A549 (cell line): ENCODE measurements around the gene ATP1A4. TPM values are rescaled to one million over a fixed set of nuclear protein-coding genes. Genes with fewer than 3 reads are reported as not detected.

Experiments used
- ATAC-seq, 2 experiments: fragments of 200-7000 bp in 1 of 2; fragments of >200 bp in 1 of 2; cut with Nextera tagmentation in 1 of 2; cut with Tn5 transposase in 1 of 2; 3 replicates each; pipeline versions ENCODE4 v1.8.0 to v1.9.1; 2018 to 2020; ENCODE audit warnings: mild to moderate bottlenecking in 1 of 2, moderate library complexity in 1 of 2
- CTCF ChIA-PET: fragments of 300-600 bp; sonication (Branson Sonifier 250); formaldehyde crosslinking; extraction: SDS; loops from one replicate; lab custom pipeline; 2021; ENCODE audit warnings: antibody characterized with exemption, inconsistent platforms; lab: Yijun Ruan, JAX
- POLR2A ChIA-PET: fragments of 350-600 bp; formaldehyde crosslinking; extraction: SDS; loops from one replicate; lab custom pipeline; 2021; ENCODE audit warnings: antibody characterized with exemption, inconsistent platforms; lab: Yijun Ruan, JAX
- DNase-seq, 2 experiments: peaks; one replicate each; pipeline versions ENCODE4 v3.0.0 to v3.0.0-alpha.2; 2011 to 2016; ENCODE audit warnings: low read depth in 1 of 2, low spot score in 1 of 2
- FAIRE-seq: peaks from 2 replicates; lab custom pipeline; 2011; peaks lifted over from hg19 to GRCh38; lab: Jason Lieb, UNC
- H3K27ac ChIP-seq, 2 experiments: fragments of >200 bp; sonication (Bioruptor Twin); formaldehyde crosslinking; 3 replicates each; pipeline ENCODE4 v1.5.1; 2016 to 2017
- H3K4me1 ChIP-seq: fragments of >200 bp; sonication (Bioruptor Twin); formaldehyde crosslinking; 3 replicates; pipeline ENCODE4 v1.6.1; 2016
- H3K4me2 ChIP-seq: fragments of >200 bp; sonication (Bioruptor Twin); formaldehyde crosslinking; 3 replicates; pipeline ENCODE4 v1.6.1; 2016
- H3K4me3 ChIP-seq: fragments of >200 bp; sonication (Bioruptor Twin); formaldehyde crosslinking; 3 replicates; pipeline ENCODE4 v1.5.1; 2016
- H3K9me3 ChIP-seq: fragments of >200 bp; sonication (Bioruptor Twin); formaldehyde crosslinking; 3 replicates; pipeline ENCODE4 v1.6.1; 2016
- CBX8 ChIP-seq: fragments of 200-600 bp; sonication (generic); IDR thresholded peaks from 2 replicates; pipeline ENCODE4 v1.6.1; 2016
- E2F6 ChIP-seq: IDR thresholded peaks from 2 replicates; pipeline ENCODE4 v1.6.1; 2012; ENCODE audit warnings: low read depth, borderline replicate concordance
- ELK1 ChIP-seq: fragments of 150-350 bp; IDR thresholded peaks from 2 replicates; pipeline ENCODE4 v1.6.1; 2014; ENCODE audit warnings: low read depth, mild to moderate bottlenecking, low read length
- EP300 ChIP-seq, 2 experiments: fragments of >200 bp; sonication (Bioruptor Twin); formaldehyde crosslinking; IDR thresholded peaks; 2 replicates in 1 of 2; 3 replicates in 1 of 2; pipeline ENCODE4 v1.6.1; 2016 to 2017
- FOSB ChIP-seq: fragments of 250-450 bp; sonication (Bioruptor Pico); IDR thresholded peaks from 2 replicates; pipeline ENCODE4 v1.5.0; 2020; ENCODE audit warnings: mild to moderate bottlenecking, moderate library complexity
- FOSL2 ChIP-seq, 2 experiments: fragments of 450-650 bp in 1 of 2; fragments of >200 bp in 1 of 2; sonication (Bioruptor Twin) in 1 of 2; formaldehyde crosslinking; IDR thresholded peaks; 2 replicates each; pipeline versions ENCODE4 v1.5.0 to v1.6.1; 2016 to 2020; ENCODE audit warnings: mild to moderate bottlenecking in 1 of 2, moderate library complexity in 1 of 2
- FOXS1 ChIP-seq: fragments of 250-450 bp; sonication (Bioruptor Pico); IDR thresholded peaks from 2 replicates; pipeline ENCODE4 v1.5.0; 2020; ENCODE audit warnings: mild to moderate bottlenecking, moderate library complexity
- GATA3 ChIP-seq: IDR thresholded peaks from 2 replicates; pipeline ENCODE4 v1.6.1; 2012; ENCODE audit warnings: borderline replicate concordance
- HDAC2 ChIP-seq: fragments of 200-600 bp; sonication (generic); IDR thresholded peaks from 2 replicates; pipeline ENCODE4 v1.6.1; 2016
- HOXB13 ChIP-seq: fragments of 250-450 bp; sonication (Bioruptor Pico); IDR thresholded peaks from 2 replicates; pipeline ENCODE4 v1.5.0; 2020; ENCODE audit warnings: low read depth, mild to moderate bottlenecking, moderate library complexity
- HOXB5 ChIP-seq: fragments of 250-450 bp; sonication (Bioruptor Pico); IDR thresholded peaks from 2 replicates; pipeline ENCODE4 v1.5.0; 2020; ENCODE audit warnings: mild to moderate bottlenecking, moderate library complexity
- JUNB ChIP-seq: fragments of >200 bp; sonication (Bioruptor Twin); formaldehyde crosslinking; IDR thresholded peaks from 2 replicates; pipeline ENCODE4 v1.6.1; 2016
- MAFK ChIP-seq: fragments of 450-650 bp; IDR thresholded peaks from 2 replicates; pipeline ENCODE4 v1.6.1; 2014; ENCODE audit not compliant: partially characterized antibody
- MAZ ChIP-seq: fragments of 150-350 bp; IDR thresholded peaks from 2 replicates; pipeline ENCODE4 v1.6.1; 2014; ENCODE audit warnings: antibody characterized with exemption, low read depth, low read length, borderline replicate concordance
- MYC ChIP-seq: IDR thresholded peaks from 2 replicates; pipeline ENCODE4 v1.6.1; 2012; ENCODE audit warnings: mild to moderate bottlenecking, inconsistent platforms, low read length, improper control_type of control experiment, borderline replicate concordance
- NPAS2 ChIP-seq: fragments of 250-450 bp; sonication (Bioruptor Pico); IDR thresholded peaks from 2 replicates; pipeline ENCODE4 v1.8.0; 2022; ENCODE audit warnings: mild to moderate bottlenecking, moderate library complexity, borderline replicate concordance
- PHF8 ChIP-seq: fragments of 200-600 bp; sonication (generic); IDR thresholded peaks from 2 replicates; pipeline ENCODE4 v1.6.1; 2016; ENCODE audit warnings: low read depth, mild to moderate bottlenecking, antibody characterized with exemption, moderate library complexity, borderline replicate concordance
- POLR2A ChIP-seq: IDR thresholded peaks from 2 replicates; pipeline ENCODE4 v1.6.1; 2012; ENCODE audit warnings: mild to moderate bottlenecking, low read length
- POLR2AphosphoS2 ChIP-seq: conservative IDR thresholded peaks from 2 replicates; pipeline ENCODE4 v1.6.1; 2012; ENCODE audit warnings: low read length, improper control_type of control experiment, inconsistent platforms
- RAD21 ChIP-seq, 2 experiments: fragments of >200 bp in 1 of 2; sonication (Bioruptor Twin) in 1 of 2; formaldehyde crosslinking in 1 of 2; IDR thresholded peaks in 1 of 2; conservative IDR thresholded peaks in 1 of 2; 2 replicates in 1 of 2; 3 replicates in 1 of 2; pipeline ENCODE4 v1.6.1; 2012 to 2018; ENCODE audit warnings: inconsistent platforms in 1 of 2
- RFX5 ChIP-seq: fragments of 450-650 bp; IDR thresholded peaks from 2 replicates; pipeline ENCODE4 v1.7.1; 2014; ENCODE audit warnings: antibody characterized with exemption, mild to moderate bottlenecking, moderate library complexity
- TP53 ChIP-seq: fragments of 250-450 bp; sonication (Bioruptor Pico); IDR thresholded peaks from 2 replicates; pipeline ENCODE4 v1.5.0; 2021; ENCODE audit warnings: mild to moderate bottlenecking, moderate library complexity
- ZC3H11A ChIP-seq: fragments of 450-650 bp; IDR thresholded peaks from 2 replicates; pipeline ENCODE4 v1.6.1; 2014; ENCODE audit warnings: antibody characterized with exemption, mild to moderate bottlenecking
- ZNF302 ChIP-seq: fragments of 250-450 bp; sonication (Bioruptor Pico); IDR thresholded peaks from 2 replicates; pipeline ENCODE4 v1.9.0; 2021; ENCODE audit warnings: inconsistent platforms, mild to moderate bottlenecking, moderate library complexity
- WGBS: methylation state at CpG from one replicate; pipeline ENCODE4 v1.1.6; 2017; ENCODE audit errors: missing lambda C conversion rate; 5-methylcytosine and 5-hydroxymethylcytosine counted together
- polyA plus RNA-seq, 4 experiments: library from polyadenylated mRNA; depleted of rRNA in 3 of 4; stranded (reverse); fragments of >200 nt; fragmentation: RNase III in 1 of 4; extraction: RNeasy Plus Mini Kit Qiagen cat#74134 plus additional on column Dnase treatment in 1 of 4; gene quantifications; 2 replicates in 3 of 4; 3 replicates in 1 of 4; pipeline ENCODE4 v1.2.3, GENCODE V29; 2011 to 2017

The ATP1A4 gene
- polyA plus RNA-seq, 2 of the 4 experiments (the other 2 are of a cell fraction): not detected

- FAIRE-seq (no peak), ATAC-seq (no peak), DNase-seq (no peak)
- H3K4me3 ChIP-seq: no peak overlapping the region
- TF ChIP-seq JUNB: no peak
- TF ChIP-seq RFX5: no peak
- TF ChIP-seq RAD21 (conservative IDR thresholded peaks at IDR 0.05 in 1 of 2, IDR thresholded peaks at IDR 0.05 in 1 of 2): no peak
- no peak for TF ChIP-seq ELK1
- TF ChIP-seq HDAC2: no peak
- ChIA-PET POLR2A (interaction anchor here (1.0 kb wide), 1 partner anchor 87 kb away, joined by 9 read pairs; no protein-coding TSS in a partner anchor), CTCF (interaction anchor here (1.5 to 7.6 kb wide), 9 partner anchors 9 to 123 kb away, joined by 3 to 52 read pairs (median 10); no protein-coding TSS in a partner anchor)
- H3K27ac ChIP-seq: peak overlapping the region in 1 of 2 experiments; percentile 12; a peak in 1 of 6 replicates
- no peaks in the 10 kb centered on the region for H3K9me3 ChIP-seq
- no peak overlapping the region for H3K4me2 ChIP-seq
- peaks cover 45% of the 10 kb centered on the region for H3K4me1 ChIP-seq
- 77% methylated on average over 6 of the region's 6 CpGs for WGBS
These were observed 57.3 kb downstream of the ATP1A4 start for GRCh38 chr1:160208557-160209320.

GRCh38 chr1:160209321-160210046 is 58.1 kb downstream of the ATP1A4 start:
- DNase-seq (no peak), ATAC-seq (no peak), FAIRE-seq (no peak)
- TF ChIP-seq ZC3H11A (no peak), TP53 (CRISPR knock-in tag) (no peak), GATA3 (no peak), FOSB (CRISPR knock-in tag) (no peak), EP300 (IDR thresholded peaks at IDR 0.05) (no peak), RAD21 (conservative IDR thresholded peaks at IDR 0.05 in 1 of 2, IDR thresholded peaks at IDR 0.05 in 1 of 2) (no peak), E2F6 (no peak), PHF8 (no peak), MYC (no peak), FOXS1 (CRISPR knock-in tag) (no peak), NPAS2 (CRISPR knock-in tag) (no peak), MAZ (no peak), HOXB13 (CRISPR knock-in tag) (no peak), CBX8 (no peak), MAFK (no peak), FOSL2 (IDR thresholded peaks at IDR 0.05) (no peak), FOSL2 (CRISPR knock-in tag; IDR thresholded peaks at IDR 0.05) (no peak), ZNF302 (CRISPR knock-in tag) (no peak), POLR2A (no peak), POLR2AphosphoS2 (no peak), HOXB5 (no peak)
- H3K9me3 ChIP-seq: no peaks in the 10 kb centered on the region
- no peak overlapping the region for H3K4me2 ChIP-seq
- WGBS: 93% methylated on average over 4 of the region's 7 CpGs
- no peak overlapping the region for H3K27ac ChIP-seq
- ChIA-PET CTCF (interaction anchor here (1.6 to 7.6 kb wide), 8 partner anchors 10 to 107 kb away, joined by 3 to 52 read pairs (median 16); no protein-coding TSS in a partner anchor), POLR2A (interaction anchor here (1.0 kb wide), 1 partner anchor 87 kb away, joined by 9 read pairs; no protein-coding TSS in a partner anchor)
- H3K4me3 ChIP-seq: no peak overlapping the region
- H3K4me1 ChIP-seq: peaks cover 41% of the 10 kb centered on the region
